PC-3 (cell line): ENCODE results near the gene PTPRN2. TPM values are rescaled to one million over a fixed set of nuclear protein-coding genes. Genes with fewer than 3 reads are reported as not detected.

Source experiments
- ATAC-seq: fragments of 200-7000 bp; cut with Tn5 transposase; 2 replicates; pipeline ENCODE4 v1.9.1; 2020; ENCODE audit warnings: mild to moderate bottlenecking, moderate library complexity
- BruUV-seq: library from RNA; stranded (reverse); fragments of 400-500 nt; replicated peaks from 2 replicates; lab custom pipeline; 2021; lab: Mats Ljungman, UMichigan
- CTCF ChIA-PET: fragments of 300-600 bp; sonication (Branson Sonifier 250); formaldehyde crosslinking; loops from one replicate; lab custom pipeline; 2022; ENCODE audit warnings: antibody characterized with exemption; lab: Charles Lee
- POLR2A ChIA-PET: fragments of 300-600 bp; sonication (Branson Sonifier 250); formaldehyde crosslinking; loops from one replicate; lab custom pipeline; 2022; ENCODE audit warnings: antibody characterized with exemption; ENCODE audit not compliant: unreplicated experiment; lab: Charles Lee
- DNase-seq: peaks from one replicate; pipeline ENCODE4 v3.0.0-alpha.2; 2015
- H2AFZ ChIP-seq: fragments of 300-600 bp; sonication (generic); 2 replicates; pipeline ENCODE4 v1.6.0; 2016; ENCODE audit warnings: antibody characterized with exemption, low read length
- H3F3A ChIP-seq: fragments of 300-600 bp; sonication (generic); one replicate; pipeline ENCODE4 v1.6.0; 2017; ENCODE audit warnings: antibody characterized with exemption, low read length, control low read depth, mild to moderate bottlenecking; ENCODE audit not compliant: unreplicated experiment
- H3K27ac ChIP-seq: fragments of 300-600 bp; sonication (generic); 2 replicates; pipeline ENCODE4 v1.5.1; 2016; ENCODE audit warnings: mild to moderate bottlenecking, low read length
- H3K27me3 ChIP-seq: fragments of 300-600 bp; sonication (generic); 2 replicates; pipeline ENCODE4 v1.6.1; 2016; ENCODE audit warnings: low read length, mixed read lengths
- H3K36me3 ChIP-seq: fragments of 300-600 bp; sonication (generic); 2 replicates; pipeline ENCODE4 v1.6.1; 2016; ENCODE audit warnings: low read depth, mixed run types, low read length, mixed read lengths
- H3K4me1 ChIP-seq: fragments of 300-600 bp; sonication (generic); 2 replicates; pipeline ENCODE4 v1.5.1; 2016; ENCODE audit warnings: low read length; ENCODE audit not compliant: insufficient read depth
- H3K4me2 ChIP-seq: fragments of 300-600 bp; sonication (generic); 2 replicates; pipeline ENCODE4 v1.6.0; 2016; ENCODE audit warnings: low read length
- H3K4me3 ChIP-seq: fragments of 300-600 bp; sonication (generic); 2 replicates; pipeline ENCODE4 v1.5.1; 2016; ENCODE audit warnings: mild to moderate bottlenecking, low read length, mixed read lengths
- H3K79me2 ChIP-seq: fragments of 300-600 bp; sonication (generic); 2 replicates; pipeline ENCODE4 v1.6.1; 2017; ENCODE audit warnings: low read length, mixed read lengths
- H3K9ac ChIP-seq: fragments of 300-600 bp; sonication (generic); 2 replicates; pipeline ENCODE4 v1.6.0; 2016; ENCODE audit warnings: mild to moderate bottlenecking, low read length
- H3K9me2 ChIP-seq: fragments of 300-600 bp; sonication (generic); replicated peaks from 2 replicates; pipeline ENCODE4 v1.6.1; 2016; ENCODE audit warnings: mixed run types, low read length, mixed read lengths
- H3K9me3 ChIP-seq: fragments of 300-600 bp; sonication (generic); 2 replicates; pipeline ENCODE4 v1.6.1; 2016; ENCODE audit warnings: low read length, mixed read lengths
- H4K20me1 ChIP-seq: fragments of 300-600 bp; sonication (generic); 2 replicates; pipeline ENCODE4 v1.6.1; 2016; ENCODE audit warnings: low read length, mixed read lengths
- CTCF ChIP-seq: fragments of 300-600 bp; sonication (generic); conservative IDR thresholded peaks from 2 replicates; pipeline ENCODE4 v1.5.1; 2017; ENCODE audit warnings: antibody characterized with exemption, low read depth, mild to moderate bottlenecking, low read length
- EZH2 ChIP-seq: fragments of 300-600 bp; sonication (generic); IDR thresholded peaks from one replicate; pipeline ENCODE4 v1.6.1; 2017; ENCODE audit warnings: antibody characterized with exemption, mild to moderate bottlenecking, low read length; ENCODE audit not compliant: unreplicated experiment
- EZH2phosphoT487 ChIP-seq: fragments of 300-600 bp; sonication (generic); IDR thresholded peaks from 2 replicates; pipeline ENCODE4 v1.6.1; 2018; ENCODE audit warnings: mild to moderate bottlenecking, antibody characterized with exemption, low read length, borderline replicate concordance
- intact Hi-C: fragments of 100-400 bp; cut with micrococcal nuclease; formaldehyde crosslinking; loops from 2 replicates; pipeline ENCODE4 v1.9.0; 2023
- total RNA-seq: library from RNA; depleted of rRNA; stranded (reverse); fragments of >200 nt; gene quantifications from 2 replicates; pipeline ENCODE4 v1.2.3, GENCODE V29; 2014

The PTPRN2 gene
- total RNA-seq, 1 experiment from 2014 or later, result 3.2 TPM

GRCh38 chr7:158592541-158592940 lies 4.9 kb upstream of the PTPRN2 start:
- no peak for ATAC-seq
- TF ChIP-seq EZH2 (no peak), EZH2phosphoT487 (no peak), CTCF (no peak)
- CTCF ChIA-PET, result no interaction called here

GRCh38 chr7:158591944-158592343 lies 4.3 kb upstream of the PTPRN2 start:
- no peak overlapping the region for H3K9ac ChIP-seq
- H3K27ac ChIP-seq, result no peak overlapping the region
- no peaks in the 10 kb centered on the region for H3K4me1 ChIP-seq
- H4K20me1 ChIP-seq, result no peaks in the 10 kb centered on the region
- TF ChIP-seq CTCF (no peak), EZH2 (no peak)
- DNase-seq (no peak), ATAC-seq (no peak)
- H3K9me3 ChIP-seq, result 0 out of 2 replicates have a peak, but pooled peaks cover 6% of the 10 kb centered on the region
- H3K4me3 ChIP-seq, result no peak overlapping the region
- POLR2A ChIA-PET, result no interaction called here
- CTCF ChIA-PET, result no interaction called here
- intact Hi-C loops, result no loop called here
- no peaks in the 10 kb centered on the region for H3K27me3 ChIP-seq
- H3K9me2 ChIP-seq, result no peaks in the 10 kb centered on the region
- no peaks in the 10 kb centered on the region for H3F3A ChIP-seq
- no peak overlapping the region for H2AFZ ChIP-seq
- BruUV-seq, result no TSS peak
- no peaks in the 10 kb centered on the region for H3K36me3 ChIP-seq
- no peaks in the 10 kb centered on the region for H3K79me2 ChIP-seq
- no peak overlapping the region for H3K4me2 ChIP-seq

More at GRCh38 chr7:158592541-158592940, 4.9 kb upstream of the PTPRN2 start:
- Histone ChIP-seq H3K4me3 (no peak overlapping the region), H3K9me3 (0 out of 2 replicates have a peak, but pooled peaks cover 6% of the 10 kb centered on the region), H4K20me1 (no peaks in the 10 kb centered on the region), H3K79me2 (no peaks in the 10 kb centered on the region), H3K27ac (no peak overlapping the region), H3K4me2 (no peak overlapping the region), H3F3A (no peaks in the 10 kb centered on the region), H3K9ac (no peak overlapping the region), H2AFZ (no peak overlapping the region), H3K36me3 (no peaks in the 10 kb centered on the region), H3K4me1 (no peaks in the 10 kb centered on the region), H3K9me2 (no peaks in the 10 kb centered on the region), H3K27me3 (no peaks in the 10 kb centered on the region)
- BruUV-seq, result no TSS peak
- intact Hi-C loops, result no loop called here
- POLR2A ChIA-PET, result no interaction called here
- DNase-seq, result no peak

- H2AFZ ChIP-seq, result no peak overlapping the region
- intact Hi-C loops, result no loop called here
These were observed 2.5 kb upstream of the PTPRN2 start for GRCh38 chr7:158590181-158590530.

More at GRCh38 chr7:158590181-158590530, 2.5 kb upstream of the PTPRN2 start:
- Histone ChIP-seq H3K4me2 (no peak overlapping the region), H3K4me3 (no peak overlapping the region), H4K20me1 (no peaks in the 10 kb centered on the region), H3K4me1 (no peaks in the 10 kb centered on the region), H3K9ac (no peak overlapping the region), H3F3A (no peaks in the 10 kb centered on the region), H3K36me3 (no peaks in the 10 kb centered on the region), H3K27me3 (peaks cover 16% of the 10 kb centered on the region; the same call in 1 of the 2 replicates), H3K27ac (no peak overlapping the region), H3K9me3 (0 out of 2 replicates have a peak, but pooled peaks cover 6% of the 10 kb centered on the region), H3K9me2 (no peaks in the 10 kb centered on the region), H3K79me2 (no peaks in the 10 kb centered on the region)
- DNase-seq (no peak), ATAC-seq (no peak)
- BruUV-seq, result no TSS peak
- TF ChIP-seq EZH2phosphoT487 (no peak), CTCF (no peak), EZH2 (no peak)
- POLR2A ChIA-PET, result no interaction called here
- CTCF ChIA-PET, result no interaction called here
